D721Med (cell line): ENCODE measurements around the gene GRIA3.

Source experiments
- DNase-seq: peaks from one replicate; pipeline ENCODE4 v3.0.0; 2011; ENCODE audit warnings: low spot score; ENCODE audit not compliant: insufficient read length
- FAIRE-seq: peaks from 2 replicates; lab custom pipeline; 2011; peaks lifted over from hg19 to GRCh38; lab: Jason Lieb, UNC
- CTCF ChIP-seq: IDR thresholded peaks from 2 replicates; pipeline ENCODE4 v1.5.1; 2012; ENCODE audit warnings: mild to moderate bottlenecking, control low read depth; ENCODE audit not compliant: insufficient read depth; ENCODE audit errors: missing control alignments

Gene GRIA3

GRCh38 chrX:123159403-123159802 lies 24.7 kb upstream of the GRIA3 start:
- FAIRE-seq (no peak), DNase-seq (no peak)
- TF ChIP-seq CTCF: no peak

GRCh38 chrX:123167621-123168020 lies 16.5 kb upstream of the GRIA3 start:
- DNase-seq (no peak), FAIRE-seq (no peak)
- no peak for TF ChIP-seq CTCF

- FAIRE-seq (no peak), DNase-seq (no peak)
- no peak for TF ChIP-seq CTCF
Observed at GRCh38 chrX:123169247-123169901, 14.7 kb upstream of the GRIA3 start.

GRCh38 chrX:123170546-123170945 lies 13.5 kb upstream of the GRIA3 start:
- TF ChIP-seq CTCF: no peak
- FAIRE-seq (no peak), DNase-seq (no peak)

GRCh38 chrX:123171781-123172180 lies 12.3 kb upstream of the GRIA3 start:
- no peak for TF ChIP-seq CTCF
- no peak for FAIRE-seq
- no peak for DNase-seq

- no peak for TF ChIP-seq CTCF
- DNase-seq (no peak), FAIRE-seq (no peak)
Observed at GRCh38 chrX:123172869-123173268, 11.2 kb upstream of the GRIA3 start.

GRCh38 chrX:123173833-123174232 lies 10.2 kb upstream of the GRIA3 start:
- peak; percentile 33 for TF ChIP-seq CTCF
- peak; percentile 95 for FAIRE-seq
- DNase-seq: no peak
